Brain microvascular endothelial cell (primary cell): ENCODE results near the gene AK1.

Source experiments
- DNase-seq: peaks from one replicate; pipeline ENCODE4 v3.0.0-alpha.2; 2020
- H3K27ac ChIP-seq: fragments of 250-450 bp; sonication (Bioruptor Pico); 2 replicates; pipeline ENCODE4 v1.5.1; 2020; ENCODE audit warnings: mild to moderate bottlenecking, moderate library complexity
- H3K27me3 ChIP-seq: fragments of 250-450 bp; sonication (Bioruptor Pico); replicated peaks from 2 replicates; pipeline ENCODE4 v1.5.1; 2020; ENCODE audit warnings: mild to moderate bottlenecking
- H3K36me3 ChIP-seq: fragments of 250-450 bp; sonication (Bioruptor Pico); replicated peaks from 2 replicates; pipeline ENCODE4 v1.5.1; 2020; ENCODE audit warnings: mild to moderate bottlenecking
- H3K4me3 ChIP-seq: 2 replicates; pipeline ENCODE4 v1.5.1; 2011; ENCODE audit warnings: low read depth, mild to moderate bottlenecking, control low read depth, low read length, moderate library complexity
- CTCF ChIP-seq: IDR thresholded peaks from 2 replicates; pipeline ENCODE4 v1.5.1; 2011; ENCODE audit warnings: low read depth, mild to moderate bottlenecking, moderate library complexity, low read length, control low read depth, inconsistent platforms; ENCODE audit errors: missing control alignments
- in situ Hi-C: cut with HindIII; loops from 2 replicates; pipeline ENCODE4 v1.10.0; 2017; ENCODE audit warnings: low sequenced_read_pairs, low pct_ligation_motif_present

AK1 gene

GRCh38 chr9:127852829-127853228 lies 24.6 kb downstream of the AK1 start:
- peak overlapping the region; percentile 76 for H3K4me3 ChIP-seq
- TF ChIP-seq CTCF, result no peak
- DNase-seq, result no peak
- H3K36me3 ChIP-seq, result peaks cover 6% of the 10 kb centered on the region
- no peaks in the 10 kb centered on the region for H3K27me3 ChIP-seq
- no peak overlapping the region for H3K27ac ChIP-seq
- in situ Hi-C loops, result loop anchor here (25.0 kb wide), 1 partner anchor 91 kb away; no protein-coding TSS in a partner anchor

- in situ Hi-C loops, result loop anchor here (25.0 kb wide), 1 partner anchor 88 kb away; no protein-coding TSS in a partner anchor
- Histone ChIP-seq H3K36me3 (peaks cover 6% of the 10 kb centered on the region), H3K4me3 (no peak overlapping the region), H3K27me3 (no peaks in the 10 kb centered on the region), H3K27ac (no peak overlapping the region)
- DNase-seq, result no peak
- TF ChIP-seq CTCF, result no peak
These were observed 27.1 kb downstream of the AK1 start for GRCh38 chr9:127850286-127850830.

- Histone ChIP-seq H3K36me3 (peaks cover 6% of the 10 kb centered on the region), H3K27ac (no peak overlapping the region)
These were observed 28.5 kb downstream of the AK1 start for GRCh38 chr9:127848756-127849504.

GRCh38 chr9:127847833-127848755 lies 29.4 kb downstream of the AK1 start:
- Histone ChIP-seq H3K36me3 (peaks cover 6% of the 10 kb centered on the region), H3K27me3 (no peaks in the 10 kb centered on the region), H3K27ac (no peak overlapping the region), H3K4me3 (no peak overlapping the region)
- no peak for DNase-seq
- in situ Hi-C loops, result no loop called here
- no peak for TF ChIP-seq CTCF

More at GRCh38 chr9:127848756-127849504, 28.5 kb downstream of the AK1 start:
- TF ChIP-seq CTCF, result no peak
- Histone ChIP-seq H3K27me3 (no peaks in the 10 kb centered on the region), H3K4me3 (no peak overlapping the region)
- no peak for DNase-seq
- in situ Hi-C loops, result no loop called here

GRCh38 chr9:127847178-127847510 lies 30.3 kb downstream of the AK1 start:
- in situ Hi-C loops, result no loop called here

More at GRCh38 chr9:127847178-127847510, 30.3 kb downstream of the AK1 start:
- Histone ChIP-seq H3K27ac (no peak overlapping the region), H3K27me3 (no peaks in the 10 kb centered on the region), H3K36me3 (peaks cover 6% of the 10 kb centered on the region), H3K4me3 (no peak overlapping the region)
- DNase-seq, result no peak
- no peak for TF ChIP-seq CTCF
